Measurements from ENCODE around the gene PKD1. TPM values are rescaled to one million over a fixed set of nuclear protein-coding genes. Genes with fewer than 3 reads are reported as not detected.

The PKD1 gene
- polyA plus RNA-seq, 10 donors, result 86.8 to 161 (median 120) TPM

- no peak for DNase-seq
Measured at GRCh38 chr16:2048116-2048543, 87.6 kb downstream of the PKD1 start.

GRCh38 chr16:2047330-2048115 lies 88.2 kb downstream of the PKD1 start, which contains the start of the genes NTHL1 and TSC2:
Gene NTHL1 (minus strand): TSS chr16:2047834. CDS start chr16:2047823, 11 bp downstream.
Gene TSC2 (plus strand): TSS chr16:2047985. CDS start chr16:2048616, 631 bp downstream.
- peak; percentile 94 to 99 (median 97) for DNase-seq

- no peak for DNase-seq
Measured at GRCh38 chr16:2046893-2047329, 88.8 kb downstream of the PKD1 start.

GRCh38 chr16:2045965-2046892 lies 89.5 kb downstream of the PKD1 start:
- DNase-seq, result no peak

GRCh38 chr16:2044541-2044940 lies 91.2 kb downstream of the PKD1 start:
- DNase-seq, result no peak

GRCh38 chr16:2043667-2044451 lies 91.8 kb downstream of the PKD1 start:
- DNase-seq, result peak in 1 of 3 donors; percentile 46

GRCh38 chr16:2042986-2043666 lies 92.6 kb downstream of the PKD1 start:
- no peak for DNase-seq

- no peak for DNase-seq
Measured at GRCh38 chr16:2042171-2042985, 93.3 kb downstream of the PKD1 start.

- DNase-seq, result peak; percentile 54 to 91 (median 73)
Measured at GRCh38 chr16:2040787-2041522, 94.7 kb downstream of the PKD1 start.

GRCh38 chr16:2040041-2040786 lies 95.5 kb downstream of the PKD1 start:
- peak in 1 of 3 donors; percentile 57 for DNase-seq

- peak; percentile 68 to 94 (median 76) for DNase-seq
Measured at GRCh38 chr16:2039274-2040031, 96.2 kb downstream of the PKD1 start.

Other genes starting within 250 kb of the PKD1 start
- 1 to 10 TPM in 2 of 10 donors, not detected in 8; 1.6 to 4.3 TPM for gene HS3ST6, start 217.5 kb downstream of the PKD1 start, polyA plus RNA-seq (ENCODE audit: insufficient read length in 10 of 10)
- gene MSRB1, start 192.7 kb downstream of the PKD1 start, polyA plus RNA-seq (ENCODE audit: insufficient read length in 10 of 10), result 10 to 100 TPM; 17.6 to 40.8 (median 27.6) TPM
- 10 to 100 TPM in 9 of 10 donors, 1 to 10 TPM in 1; 9.1 to 73.5 (median 46.2) TPM for gene RPL3L, start 181.2 kb downstream of the PKD1 start, polyA plus RNA-seq (ENCODE audit: insufficient read length in 10 of 10)
- 100 to 1,000 TPM; 111 to 148 (median 127) TPM for gene NDUFB10, start 176.4 kb downstream of the PKD1 start, polyA plus RNA-seq (ENCODE audit: insufficient read length in 10 of 10)
- gene RPS2, start 171.1 kb downstream of the PKD1 start, polyA plus RNA-seq (ENCODE audit: insufficient read length in 10 of 10), result 1,000 to 10,000 TPM; 2,391 to 3,374 (median 3,214) TPM
- gene RNF151, start 169.0 kb downstream of the PKD1 start, polyA plus RNA-seq (ENCODE audit: insufficient read length in 10 of 10), result not detected
- 10 to 100 TPM; 18.7 to 35.0 (median 27.8) TPM for gene TBL3, start 163.8 kb downstream of the PKD1 start, polyA plus RNA-seq (ENCODE audit: insufficient read length in 10 of 10)
- 1 to 10 TPM in 4 of 10 donors, under 1 TPM in 6; 0.18 to 1.5 (median 0.77) TPM for gene NOXO1, start 154.4 kb downstream of the PKD1 start, polyA plus RNA-seq (ENCODE audit: insufficient read length in 10 of 10)
- 10 to 100 TPM; 12.4 to 18.7 (median 15.5) TPM for gene GFER, start 151.7 kb downstream of the PKD1 start, polyA plus RNA-seq (ENCODE audit: insufficient read length in 10 of 10)
- gene SYNGR3, start 145.9 kb downstream of the PKD1 start, polyA plus RNA-seq (ENCODE audit: insufficient read length in 10 of 10), result 1 to 10 TPM in 5 of 10 donors, under 1 TPM in 5; 0.46 to 2.1 (median 0.98) TPM
- gene ZNF598, start 126.1 kb downstream of the PKD1 start, polyA plus RNA-seq (ENCODE audit: insufficient read length in 10 of 10), result 10 to 100 TPM; 13.7 to 25.1 (median 18.8) TPM
- gene NPW, start 116.1 kb downstream of the PKD1 start, polyA plus RNA-seq (ENCODE audit: insufficient read length in 10 of 10), result 1 to 10 TPM in 6 of 10 donors, under 1 TPM in 4; 0.59 to 4.1 (median 1.3) TPM
- 10 to 100 TPM; 28.3 to 62.6 (median 36.9) TPM for gene NHERF2, start 109.0 kb downstream of the PKD1 start, polyA plus RNA-seq (ENCODE audit: insufficient read length in 10 of 10)
- gene NTHL1, start 88.1 kb downstream of the PKD1 start, polyA plus RNA-seq (ENCODE audit: insufficient read length in 10 of 10), result 10 to 100 TPM in 5 of 10 donors, 1 to 10 TPM in 5; 7.4 to 16.9 (median 10.3) TPM
- gene TSC2, start 87.9 kb downstream of the PKD1 start, polyA plus RNA-seq (ENCODE audit: insufficient read length in 10 of 10), result 100 to 1,000 TPM in 1 of 10 donors, 10 to 100 TPM in 9; 62.2 to 104 (median 75.1) TPM
- 1 to 10 TPM in 3 of 10 donors, under 1 TPM in 7; 0.33 to 1.7 (median 0.53) TPM for gene RAB26, start 12.7 kb upstream of the PKD1 start, polyA plus RNA-seq (ENCODE audit: insufficient read length in 10 of 10)
- gene TRAF7, start 19.9 kb upstream of the PKD1 start, polyA plus RNA-seq (ENCODE audit: insufficient read length in 10 of 10), result 10 to 100 TPM; 37.8 to 52.6 (median 44.7) TPM
- 1 to 10 TPM in 9 of 10 donors, under 1 TPM in 1; 0.94 to 2.7 (median 1.5) TPM for gene CASKIN1, start 60.7 kb upstream of the PKD1 start, polyA plus RNA-seq (ENCODE audit: insufficient read length in 10 of 10)
- gene MLST8, start 69.6 kb upstream of the PKD1 start, polyA plus RNA-seq (ENCODE audit: insufficient read length in 10 of 10), result 10 to 100 TPM; 24.4 to 38.7 (median 30.7) TPM
- gene BRICD5, start 75.0 kb upstream of the PKD1 start, polyA plus RNA-seq (ENCODE audit: insufficient read length in 10 of 10), result 1 to 10 TPM; 3.5 to 8.0 (median 5.4) TPM
- 10 to 100 TPM; 11.2 to 15.4 (median 13.4) TPM for gene PGP, start 78.9 kb upstream of the PKD1 start, polyA plus RNA-seq (ENCODE audit: insufficient read length in 10 of 10)
- 10 to 100 TPM in 8 of 10 donors, 1 to 10 TPM in 2; 9.4 to 20.1 (median 12.8) TPM for gene E4F1, start 87.7 kb upstream of the PKD1 start, polyA plus RNA-seq (ENCODE audit: insufficient read length in 10 of 10)
- 1 to 10 TPM in 2 of 10 donors, under 1 TPM in 8; 0.35 to 1.1 (median 0.71) TPM for gene DNASE1L2, start 100.5 kb upstream of the PKD1 start, polyA plus RNA-seq (ENCODE audit: insufficient read length in 10 of 10)
- 10 to 100 TPM; 42.8 to 59.2 (median 49.0) TPM for gene ECI1, start 115.7 kb upstream of the PKD1 start, polyA plus RNA-seq (ENCODE audit: insufficient read length in 10 of 10)
- 100 to 1,000 TPM; 136 to 186 (median 165) TPM for gene RNPS1, start 132.2 kb upstream of the PKD1 start, polyA plus RNA-seq (ENCODE audit: insufficient read length in 10 of 10)
- gene ABCA3, start 204.8 kb upstream of the PKD1 start, polyA plus RNA-seq (ENCODE audit: insufficient read length in 10 of 10), result 10 to 100 TPM; 12.5 to 18.8 (median 14.8) TPM

Measured in muscle of back (tissue), 11 donors.